HG03025 (cell line): ENCODE results near the gene S100B.

ENCODE experiments used
- ATAC-seq: cut with Tn5 transposase; IDR thresholded peaks from one replicate; pipeline ENCODE4 v1.9.1; 2021; ENCODE audit warnings: mild to moderate bottlenecking, moderate library complexity; ENCODE audit not compliant: unreplicated experiment, low FRiP score

The S100B gene

DNA sequence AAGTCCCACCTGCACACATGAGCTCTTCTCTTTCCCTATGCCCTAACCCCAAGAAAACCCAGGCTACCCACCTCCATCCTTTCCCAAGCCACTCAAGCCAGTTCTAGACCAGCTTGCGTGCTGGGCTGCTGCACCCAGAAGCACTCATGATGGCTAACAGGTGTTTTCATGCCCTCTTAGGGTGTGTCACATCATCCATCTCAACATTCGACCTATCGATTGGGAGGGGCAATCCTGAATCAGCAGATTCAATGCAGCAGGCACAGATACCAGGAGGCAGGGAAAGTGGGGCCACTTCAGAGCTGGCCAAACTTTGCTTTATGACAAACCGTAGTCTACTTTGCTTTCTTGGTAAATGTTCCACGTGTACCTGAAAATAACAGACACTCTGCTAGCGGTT is 24.0 kb upstream of the S100B start:
- no peak for ATAC-seq

DNA sequence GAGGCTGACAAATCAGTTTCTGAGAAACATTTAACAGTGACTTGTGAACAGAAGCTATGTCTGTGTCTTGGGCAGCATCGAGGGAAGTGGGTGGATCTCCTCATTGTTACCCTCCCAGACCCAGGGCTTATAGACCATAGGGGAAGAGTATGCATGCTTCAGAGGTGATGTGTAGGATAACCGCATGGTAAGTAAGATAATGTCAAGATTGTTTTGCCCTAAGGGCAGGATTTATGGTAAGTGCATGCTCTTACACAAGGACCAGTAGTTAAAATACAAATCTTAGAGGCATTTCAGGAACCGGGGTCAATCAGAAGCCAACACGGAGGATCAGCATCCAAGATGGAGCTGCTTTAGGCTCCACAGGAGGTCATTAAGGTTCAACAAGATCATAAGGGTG is 22.8 kb upstream of the S100B start:
- ATAC-seq = no peak

DNA sequence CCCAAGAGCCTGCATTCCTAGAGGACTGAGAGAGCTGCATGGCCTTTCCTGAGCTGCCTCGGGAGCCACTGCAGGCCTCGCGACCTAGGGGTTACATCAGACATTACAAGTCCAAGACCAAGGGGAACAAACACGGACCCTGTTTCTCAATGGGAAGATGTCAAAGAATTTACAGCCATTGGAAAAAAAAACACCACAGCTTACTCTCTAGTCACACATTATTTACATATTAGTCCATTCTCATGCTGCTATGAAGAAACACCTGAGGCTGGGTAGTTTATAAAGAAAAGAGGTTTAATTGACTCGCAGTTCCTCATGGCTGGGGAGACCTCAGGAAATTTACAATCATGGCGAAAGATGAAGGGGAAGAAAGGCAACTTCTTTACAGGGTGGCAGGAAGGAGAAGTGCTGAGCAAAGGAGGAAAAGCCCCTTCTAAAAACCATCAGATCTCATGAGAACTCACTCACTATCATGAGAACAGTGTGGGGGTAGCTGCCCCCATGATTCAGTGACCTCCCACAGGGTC is 22.2 kb upstream of the S100B start:
- ATAC-seq = no peak

DNA sequence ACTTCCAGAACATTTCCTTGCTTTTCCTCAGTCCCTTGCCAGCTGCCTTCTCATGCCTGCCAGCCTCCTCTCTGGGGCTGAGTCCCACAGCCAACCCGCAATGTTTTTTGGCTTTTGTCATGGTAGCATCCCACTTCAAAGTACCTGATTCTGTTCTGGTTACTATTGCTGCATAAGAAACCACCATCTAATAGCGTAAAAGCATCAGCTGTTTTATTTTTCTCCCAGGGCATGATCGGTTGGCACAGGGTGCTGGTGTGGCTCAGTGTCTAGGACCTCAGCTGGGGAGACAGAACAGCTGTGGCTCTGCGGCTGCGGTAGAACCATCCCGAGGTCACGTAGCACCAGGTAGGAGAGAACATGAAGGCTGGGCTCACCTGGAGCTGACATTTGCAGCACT is 21.7 kb upstream of the S100B start:
- ATAC-seq = no peak

DNA sequence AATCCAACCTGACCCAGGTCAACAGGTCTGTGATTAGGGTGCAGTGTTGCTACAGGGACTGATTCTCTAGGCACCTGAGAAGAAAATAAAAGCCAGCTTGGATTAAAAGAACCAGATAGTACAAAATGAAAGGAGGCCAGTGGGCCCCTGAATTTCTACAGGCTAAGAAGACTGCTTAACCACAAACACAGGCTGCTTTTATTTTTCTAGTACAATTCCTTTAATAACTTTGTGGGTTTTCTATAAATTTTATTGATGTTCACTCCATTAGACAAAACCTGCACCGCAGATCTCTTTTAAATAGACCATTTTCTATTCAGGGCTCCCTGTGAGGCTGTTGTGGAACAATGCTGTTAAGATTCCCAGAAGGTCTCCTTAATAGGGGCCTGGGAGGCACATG is 20.9 kb upstream of the S100B start:
- ATAC-seq = no peak

DNA sequence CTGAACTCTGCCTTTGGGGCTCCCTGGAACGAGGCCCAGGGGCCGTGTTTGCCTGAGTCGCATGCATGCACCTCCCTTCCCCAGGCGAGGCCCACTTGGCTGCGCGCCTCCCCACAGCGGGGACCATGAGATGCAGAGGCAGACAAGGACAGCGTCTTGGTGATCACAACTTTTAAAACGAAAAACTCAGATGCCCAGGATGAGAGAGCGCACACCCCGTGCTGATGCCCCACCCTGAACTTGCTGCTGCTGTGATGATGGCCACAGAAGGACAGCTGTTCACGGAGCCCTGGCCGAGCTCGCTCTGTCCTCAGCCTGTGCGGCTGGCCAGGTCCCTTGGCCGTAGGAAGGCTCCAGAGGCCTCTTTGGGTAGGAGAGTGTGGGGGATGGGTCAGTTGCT is 19.2 kb upstream of the S100B start:
- no peak for ATAC-seq

DNA sequence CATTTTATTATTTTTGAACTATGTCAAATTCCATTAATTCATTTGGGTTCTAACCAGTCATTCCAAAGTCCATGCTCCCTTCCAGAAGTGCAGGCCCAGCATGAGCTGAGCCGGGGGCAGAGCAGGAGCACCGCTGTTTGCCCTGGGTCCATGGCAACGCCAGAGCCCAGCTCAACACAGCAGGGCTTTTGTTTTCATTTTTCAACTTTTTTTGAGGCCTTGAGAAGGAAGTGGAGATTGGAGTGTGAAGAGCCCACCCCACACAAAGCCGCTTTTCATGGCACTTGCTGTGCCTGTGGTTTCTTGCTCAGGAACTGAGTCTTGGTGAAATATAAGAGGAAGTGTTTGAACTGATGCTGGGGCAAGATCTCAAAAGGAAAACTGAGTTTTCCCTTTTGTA is 17.3 kb upstream of the S100B start:
- no peak for ATAC-seq

DNA sequence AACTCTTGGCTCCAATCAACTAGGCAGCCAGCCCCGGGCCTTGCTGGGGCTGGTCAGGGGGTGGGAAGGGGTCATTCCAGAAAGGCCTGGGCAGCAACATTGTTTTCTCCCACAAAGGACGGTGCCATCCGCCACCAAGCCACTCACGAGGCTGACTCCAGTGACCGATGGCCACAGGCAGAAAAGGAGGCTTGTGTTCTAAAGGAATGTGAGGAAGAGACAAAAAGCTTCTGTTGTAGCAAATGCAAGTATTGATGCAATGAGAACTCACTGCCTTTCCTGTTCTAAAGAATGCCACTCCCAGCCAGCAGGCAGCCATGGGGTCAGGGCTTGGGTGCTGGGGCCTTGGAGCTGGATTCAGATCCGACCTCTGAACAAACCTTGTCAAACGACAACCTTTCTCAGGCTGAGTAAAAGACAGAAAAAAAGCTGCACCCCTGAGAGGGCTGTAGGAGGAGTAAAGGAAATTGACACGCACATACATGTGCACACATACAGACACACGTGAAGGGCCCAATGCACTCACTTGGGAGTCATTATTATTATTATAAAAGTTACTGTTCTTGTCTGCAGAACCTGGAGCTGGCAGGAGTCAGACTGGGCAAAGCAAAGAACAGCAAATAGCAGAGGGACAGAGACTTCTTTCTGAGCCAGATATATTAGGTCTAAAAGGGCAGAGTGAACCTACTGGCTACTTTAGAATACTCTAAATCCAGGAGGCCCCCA is 16.7 kb upstream of the S100B start:
- no peak for ATAC-seq

DNA sequence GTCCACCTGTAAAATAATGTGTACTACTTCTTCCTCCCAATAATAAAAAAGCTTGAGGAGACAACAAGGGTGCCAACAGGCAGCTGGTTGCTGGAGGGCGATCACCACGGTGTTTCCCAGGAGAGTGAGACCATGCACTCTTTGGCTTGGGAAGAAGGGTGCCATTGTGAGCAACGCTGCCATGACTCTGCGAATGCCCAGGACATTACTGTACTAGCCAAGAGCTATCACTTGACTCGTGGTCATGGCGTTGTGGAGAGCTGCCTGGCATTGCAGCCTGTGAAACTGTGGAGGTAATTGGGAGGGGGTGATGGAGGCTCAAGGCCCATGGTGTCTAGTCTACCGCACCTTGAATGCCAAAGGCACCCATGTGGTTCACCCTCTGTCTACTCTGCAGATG is 16.0 kb upstream of the S100B start:
- no peak for ATAC-seq

DNA sequence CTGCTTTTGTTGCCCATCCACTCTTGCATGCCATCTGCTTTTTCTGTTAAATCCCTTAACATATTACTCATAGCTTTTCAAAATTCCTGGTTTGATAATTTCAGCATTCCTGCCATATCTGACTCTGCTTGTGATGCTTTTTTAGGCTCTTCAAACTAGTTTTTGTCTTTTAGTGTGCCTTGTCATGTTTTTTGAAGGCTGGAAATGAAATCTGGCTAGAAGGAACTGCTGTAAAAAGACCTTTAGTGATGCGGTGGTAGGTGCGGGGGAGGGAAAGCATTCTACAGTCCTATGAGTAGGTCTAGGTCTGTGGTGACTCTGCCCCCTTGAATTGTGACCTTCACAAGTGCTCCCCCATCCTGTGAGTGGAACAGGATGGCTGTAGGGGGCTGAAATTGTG is 15.0 kb upstream of the S100B start:
- no peak for ATAC-seq

DNA sequence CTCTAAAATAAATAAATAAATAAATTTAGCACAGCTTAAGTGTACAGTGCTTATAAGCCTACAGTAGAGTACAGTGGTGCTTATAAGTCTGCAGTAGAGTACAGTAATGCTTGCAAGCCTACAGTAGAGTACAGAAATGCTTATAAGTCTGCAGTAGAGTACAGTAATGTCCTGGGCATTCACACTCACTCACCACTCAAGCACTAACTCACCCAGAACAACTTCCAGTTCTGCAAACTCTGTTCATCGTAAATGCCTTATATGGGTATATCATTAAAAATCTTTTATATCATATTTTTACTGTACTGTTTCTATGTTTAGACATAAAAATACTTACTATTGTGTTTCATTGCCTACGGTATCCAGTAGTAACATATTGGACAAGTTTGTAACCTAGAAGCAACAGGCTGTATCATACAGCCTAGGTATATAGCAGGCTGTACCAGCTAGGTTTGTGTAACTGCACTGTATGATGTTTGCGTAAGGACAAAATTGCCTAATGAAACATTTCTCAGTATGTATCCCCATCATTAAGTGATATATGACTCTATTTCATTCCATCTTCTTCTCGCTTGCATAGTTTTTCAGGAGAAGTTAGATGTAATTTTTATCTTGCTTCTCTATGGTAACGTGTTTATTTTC is 14.0 kb upstream of the S100B start:
- no peak for ATAC-seq

DNA sequence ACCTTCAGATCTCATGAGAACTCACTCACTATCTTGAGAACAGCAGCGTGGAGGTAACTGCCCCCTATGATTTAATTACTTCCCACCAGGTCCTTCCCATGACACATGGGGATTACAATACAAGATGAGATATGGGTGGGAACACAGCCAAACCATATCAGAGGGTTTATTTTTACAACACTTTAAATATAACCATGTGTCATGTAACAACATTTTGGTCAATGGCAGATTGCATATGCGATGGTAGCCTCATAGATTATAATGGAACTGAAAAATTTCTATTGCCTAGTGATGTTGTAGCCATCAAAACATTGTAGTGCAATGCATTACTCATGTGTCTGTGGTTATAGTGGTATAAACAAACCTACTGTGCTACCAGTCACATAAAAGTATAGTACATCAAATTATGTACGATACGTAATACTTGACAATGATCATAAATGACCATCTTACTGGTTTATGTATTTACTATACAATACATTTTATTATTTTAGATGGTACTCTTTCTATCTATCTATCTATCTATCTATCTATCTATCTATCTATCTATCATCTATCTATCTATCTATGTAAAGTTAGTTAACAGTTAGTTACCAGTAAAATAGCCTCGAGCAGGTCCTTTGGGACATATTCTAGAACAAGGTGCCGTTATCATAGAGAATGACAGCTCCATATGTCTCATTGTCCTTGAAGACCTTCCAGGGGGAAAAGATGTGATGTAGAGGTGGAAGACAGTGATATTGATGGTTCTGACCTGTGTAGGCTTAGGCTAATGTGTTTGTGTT is 12.6 kb upstream of the S100B start:
- no peak for ATAC-seq

DNA sequence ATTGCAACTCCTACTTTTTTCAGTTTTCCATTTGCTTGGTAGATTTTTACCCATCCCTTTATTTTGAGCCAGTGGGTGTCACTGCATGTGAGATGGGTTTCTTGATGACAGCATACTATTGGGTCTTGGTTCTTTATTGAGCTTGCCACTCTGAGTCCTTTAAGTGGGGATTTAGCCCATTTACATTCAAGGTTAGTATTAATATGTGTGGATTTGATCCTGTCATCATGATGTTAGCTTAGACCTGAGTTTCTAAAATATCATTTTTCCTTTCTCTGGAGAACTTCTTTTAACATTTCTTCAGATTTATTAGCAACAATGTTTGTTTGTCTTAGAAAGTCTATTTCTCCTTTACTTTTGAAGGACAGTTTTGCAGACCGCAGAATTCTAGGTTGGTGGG is 11.8 kb upstream of the S100B start:
- no peak for ATAC-seq

DNA sequence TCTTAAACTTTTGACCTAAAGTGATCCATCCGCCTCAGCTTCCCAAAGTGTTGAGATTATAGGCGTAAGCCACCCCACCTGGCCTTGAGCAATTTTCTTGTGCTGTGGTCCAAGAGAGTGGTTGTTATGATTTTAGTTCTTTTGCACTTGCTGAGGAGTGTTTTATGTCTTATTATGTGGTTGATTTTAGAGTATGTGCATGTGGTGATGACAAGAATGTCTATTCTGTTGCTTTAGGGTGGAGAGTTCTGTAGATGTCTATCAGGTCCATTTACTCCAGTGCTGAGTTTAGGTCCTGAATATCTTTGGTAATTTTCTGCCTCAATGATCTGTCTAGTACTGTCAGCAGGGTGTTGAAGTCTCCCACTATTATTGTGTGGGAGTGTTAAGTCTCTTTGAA is 11.2 kb upstream of the S100B start:
- ATAC-seq = no peak

DNA sequence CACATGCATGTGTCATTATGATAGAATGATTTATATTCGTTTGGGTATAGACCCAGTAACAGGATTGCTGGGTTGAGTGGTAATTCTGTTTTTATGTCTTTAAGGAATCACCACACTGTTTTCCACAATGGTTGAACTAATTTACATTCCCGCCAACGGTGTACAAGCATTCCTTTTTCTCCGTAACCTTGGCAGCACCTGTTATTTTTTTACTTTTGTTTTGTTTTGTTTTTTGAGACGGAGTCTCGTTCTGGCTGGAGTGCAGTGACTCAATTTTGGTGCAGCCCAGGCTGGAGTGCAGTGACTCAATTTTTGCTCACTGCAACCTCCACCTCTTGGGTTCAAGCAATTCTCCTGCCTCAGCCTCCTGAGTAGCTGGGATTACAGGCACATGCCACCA is 8.5 kb upstream of the S100B start:
- ATAC-seq = no peak

DNA sequence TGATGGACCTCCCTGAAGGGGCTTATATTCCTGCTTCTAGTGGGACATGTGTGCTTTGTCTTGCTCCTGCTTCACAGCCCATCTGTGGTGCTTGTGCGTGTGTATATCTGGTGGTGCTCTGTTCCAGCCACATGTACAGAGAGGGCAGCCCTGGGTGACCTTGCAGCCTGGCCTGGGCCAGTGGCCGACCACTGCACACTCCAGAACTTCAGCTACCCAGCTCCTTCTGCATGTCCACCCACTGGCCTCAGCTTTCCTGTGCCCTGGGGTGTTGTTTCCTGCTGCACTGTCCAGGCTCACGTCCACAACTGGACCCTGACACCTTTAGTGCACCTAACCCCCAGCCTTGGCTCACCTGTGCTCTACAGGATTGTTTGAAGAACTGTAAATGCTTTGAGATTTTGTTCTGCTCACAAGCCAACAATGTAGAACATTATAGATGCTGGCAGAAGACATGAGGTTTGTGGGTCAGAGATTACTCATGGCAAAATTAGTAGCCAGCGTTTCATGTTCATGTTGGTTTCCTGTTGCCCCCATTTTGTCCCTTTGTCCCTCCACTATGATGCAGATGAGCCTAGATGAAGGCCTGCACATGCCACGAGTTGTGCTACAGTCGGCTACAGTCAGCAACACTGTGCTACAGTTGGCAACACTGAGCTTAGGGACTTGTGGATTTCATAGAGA is 5.3 kb upstream of the S100B start:
- no peak for ATAC-seq

DNA sequence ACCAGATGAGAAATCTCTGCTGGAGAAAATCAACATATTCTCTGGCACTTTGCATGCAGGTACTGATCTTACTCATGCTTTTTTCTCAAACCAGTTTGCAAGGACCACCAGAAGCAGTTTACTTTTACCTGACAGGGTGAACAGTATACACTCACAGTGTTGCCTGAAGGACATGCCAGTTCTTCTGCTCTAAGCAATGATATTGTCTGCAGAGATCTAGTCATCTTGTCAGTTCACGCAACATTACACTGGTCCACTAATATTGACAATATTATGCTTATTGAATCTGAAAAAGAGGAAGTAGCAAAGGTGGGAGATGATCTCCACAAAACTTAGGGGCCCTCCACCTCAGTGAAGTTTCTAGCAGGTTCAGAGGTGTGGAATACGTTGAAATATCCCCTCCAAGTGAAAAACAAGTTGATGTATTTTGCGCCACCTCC is 3.8 kb upstream of the S100B start:
- ATAC-seq = no peak

DNA sequence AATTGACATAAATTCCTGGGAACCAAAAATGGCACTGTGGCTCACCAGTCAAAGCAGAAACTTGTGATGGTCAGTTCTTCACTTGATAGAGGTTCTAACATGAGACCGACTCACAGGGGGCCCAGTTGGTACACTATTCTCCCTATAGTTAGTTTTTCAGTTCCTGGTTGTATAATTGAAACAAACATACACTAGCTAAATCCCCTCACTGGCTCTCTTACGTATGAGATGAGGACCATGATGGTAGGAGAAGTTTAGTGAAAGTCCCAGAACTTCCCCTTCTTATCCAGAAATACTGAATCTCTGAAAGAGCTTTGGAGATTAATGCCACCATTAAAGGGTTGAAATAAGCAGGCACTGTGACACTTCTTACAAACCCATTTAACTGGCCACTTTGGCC is 2.8 kb upstream of the S100B start:
- ATAC-seq = no peak

DNA sequence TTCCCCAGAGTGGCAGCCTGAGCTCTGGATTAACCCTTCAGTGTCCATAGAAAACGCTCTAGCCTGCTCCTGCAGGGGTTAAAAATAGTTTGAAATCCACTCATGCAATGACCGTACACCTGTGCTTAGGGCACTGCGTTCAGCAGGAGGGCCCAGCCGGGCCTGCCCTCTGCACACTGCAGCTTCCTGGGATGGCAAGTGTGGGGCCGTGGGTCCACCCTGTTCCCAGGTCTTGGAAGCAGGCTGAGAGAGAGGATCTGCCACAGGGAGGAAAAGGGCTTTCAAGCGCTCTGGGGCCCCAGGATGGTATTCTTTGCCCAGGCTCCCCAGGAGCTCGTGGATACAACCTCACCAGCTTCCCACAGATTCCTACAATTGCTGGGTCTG is 1.5 kb upstream of the S100B start:
- ATAC-seq = no peak

DNA sequence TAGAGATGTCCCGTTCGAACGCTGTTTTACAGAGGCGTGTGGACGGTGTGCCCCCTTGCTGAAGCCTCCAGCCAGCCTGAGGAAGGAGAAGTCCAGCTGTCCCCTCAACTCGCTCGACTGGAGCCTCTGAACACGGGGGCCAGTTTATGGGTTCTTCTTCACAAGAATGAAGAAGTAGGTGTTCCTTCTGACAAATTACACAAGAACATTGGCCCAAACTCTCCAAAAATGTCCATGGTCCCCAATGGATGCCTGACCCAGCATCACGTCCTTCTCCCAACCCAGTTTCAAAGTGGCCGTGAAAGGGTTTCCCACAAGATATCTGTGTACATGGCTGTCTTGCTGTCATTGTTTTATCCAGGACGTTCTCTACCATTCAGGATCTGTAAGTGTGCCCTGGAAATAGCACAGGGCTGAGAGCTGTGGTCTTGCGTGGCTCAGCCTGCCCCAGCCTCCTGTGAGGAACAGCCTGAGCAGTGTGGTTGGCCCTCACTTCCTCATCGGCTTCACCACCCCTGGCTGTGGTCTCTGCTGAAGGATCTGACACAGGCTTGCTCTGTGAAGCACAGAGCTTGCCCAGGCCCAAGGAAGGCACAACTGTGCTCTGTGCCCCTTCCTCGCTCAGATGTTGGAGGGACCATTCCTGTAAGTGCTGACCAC is 1.0 kb upstream of the S100B start:
- no peak for ATAC-seq
